D721Med (cell line): ENCODE data around the gene PSTPIP1.
A peak's percentile ranks its signal among the peaks of the same experiment; 100 is the strongest.

Experiments used
- DNase-seq: peaks from one replicate; pipeline ENCODE4 v3.0.0; 2011; ENCODE audit warnings: low spot score; ENCODE audit not compliant: insufficient read length
- FAIRE-seq: peaks from 2 replicates; lab custom pipeline; 2011; peaks lifted over from hg19 to GRCh38; lab: Jason Lieb, UNC
- TF ChIP-seq, protein P1 (sequence below): IDR thresholded peaks from 2 replicates; pipeline ENCODE4 v1.5.1; 2012; ENCODE audit warnings: mild to moderate bottlenecking, control low read depth; ENCODE audit not compliant: insufficient read depth; ENCODE audit errors: missing control alignments

The PSTPIP1 gene

DNA sequence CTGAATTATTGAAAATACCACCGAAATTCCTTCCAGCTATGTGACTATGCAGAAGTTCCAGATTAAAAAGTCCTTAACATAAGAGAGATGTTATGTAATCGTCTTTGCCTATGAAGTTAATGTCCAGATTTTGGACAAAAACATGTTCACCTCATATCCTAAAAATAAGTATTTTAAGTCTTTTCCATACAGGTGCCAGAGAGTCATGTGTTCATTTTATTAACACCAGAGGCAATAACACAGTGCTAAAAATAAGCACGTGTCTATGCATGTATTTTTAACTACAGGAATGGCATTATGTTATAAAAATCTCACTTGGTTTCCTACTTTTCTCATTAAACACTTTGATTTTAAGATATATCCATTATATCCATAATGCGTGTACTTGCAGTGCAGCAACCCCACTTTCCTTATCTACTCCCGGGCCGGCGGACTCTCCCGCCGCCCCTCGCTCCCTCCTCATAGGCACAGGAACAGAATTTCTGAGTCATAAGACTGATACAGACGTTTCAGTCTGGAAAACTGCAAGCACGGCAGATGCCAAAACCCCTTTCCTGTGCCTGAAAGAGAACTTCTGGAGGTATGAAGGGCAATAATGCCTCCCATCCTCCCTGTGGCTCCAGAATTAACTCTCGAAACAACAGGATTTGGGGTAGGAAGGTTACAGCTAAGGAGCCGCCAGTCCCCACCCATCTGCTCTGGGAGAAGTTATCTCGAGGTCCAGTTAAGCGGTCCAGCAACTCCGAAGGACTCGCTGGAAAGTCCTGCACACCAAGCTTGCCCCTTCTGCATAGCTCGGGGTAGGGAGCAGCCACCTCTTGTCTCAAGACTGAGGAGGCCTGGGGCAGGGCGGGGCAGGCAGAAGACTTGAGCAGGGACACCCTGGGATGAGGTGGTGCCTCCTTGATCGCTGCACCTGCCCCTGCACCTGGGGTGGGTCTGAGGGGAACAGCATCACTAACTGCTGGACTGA lies 22.3 kb upstream of the PSTPIP1 start:
- TF ChIP-seq, protein P1, sequence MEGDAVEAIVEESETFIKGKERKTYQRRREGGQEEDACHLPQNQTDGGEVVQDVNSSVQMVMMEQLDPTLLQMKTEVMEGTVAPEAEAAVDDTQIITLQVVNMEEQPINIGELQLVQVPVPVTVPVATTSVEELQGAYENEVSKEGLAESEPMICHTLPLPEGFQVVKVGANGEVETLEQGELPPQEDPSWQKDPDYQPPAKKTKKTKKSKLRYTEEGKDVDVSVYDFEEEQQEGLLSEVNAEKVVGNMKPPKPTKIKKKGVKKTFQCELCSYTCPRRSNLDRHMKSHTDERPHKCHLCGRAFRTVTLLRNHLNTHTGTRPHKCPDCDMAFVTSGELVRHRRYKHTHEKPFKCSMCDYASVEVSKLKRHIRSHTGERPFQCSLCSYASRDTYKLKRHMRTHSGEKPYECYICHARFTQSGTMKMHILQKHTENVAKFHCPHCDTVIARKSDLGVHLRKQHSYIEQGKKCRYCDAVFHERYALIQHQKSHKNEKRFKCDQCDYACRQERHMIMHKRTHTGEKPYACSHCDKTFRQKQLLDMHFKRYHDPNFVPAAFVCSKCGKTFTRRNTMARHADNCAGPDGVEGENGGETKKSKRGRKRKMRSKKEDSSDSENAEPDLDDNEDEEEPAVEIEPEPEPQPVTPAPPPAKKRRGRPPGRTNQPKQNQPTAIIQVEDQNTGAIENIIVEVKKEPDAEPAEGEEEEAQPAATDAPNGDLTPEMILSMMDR, result no peak
- FAIRE-seq (no peak), DNase-seq (no peak)

DNA sequence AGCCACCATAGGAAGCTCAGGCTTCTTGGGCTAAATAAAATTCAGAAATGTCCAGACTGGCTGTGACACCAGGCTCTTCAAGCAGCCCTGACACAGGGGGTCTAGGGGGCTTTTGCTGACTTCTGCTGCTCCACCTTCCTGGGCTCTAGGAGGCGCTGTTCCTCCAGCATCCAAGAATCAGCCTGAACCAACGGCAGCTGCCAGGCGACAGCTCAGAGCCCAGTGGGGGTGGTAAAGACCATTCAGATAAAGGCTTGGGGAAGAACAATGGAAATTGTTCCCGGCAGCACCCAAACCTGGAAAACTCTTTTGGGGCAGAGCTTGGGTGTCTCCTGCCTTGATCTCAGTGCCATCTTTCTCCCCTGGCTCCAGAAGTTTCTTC lies 21.6 kb upstream of the PSTPIP1 start:
- TF ChIP-seq, protein P1, result peak; percentile 31
- FAIRE-seq (no peak), DNase-seq (no peak)

DNA sequence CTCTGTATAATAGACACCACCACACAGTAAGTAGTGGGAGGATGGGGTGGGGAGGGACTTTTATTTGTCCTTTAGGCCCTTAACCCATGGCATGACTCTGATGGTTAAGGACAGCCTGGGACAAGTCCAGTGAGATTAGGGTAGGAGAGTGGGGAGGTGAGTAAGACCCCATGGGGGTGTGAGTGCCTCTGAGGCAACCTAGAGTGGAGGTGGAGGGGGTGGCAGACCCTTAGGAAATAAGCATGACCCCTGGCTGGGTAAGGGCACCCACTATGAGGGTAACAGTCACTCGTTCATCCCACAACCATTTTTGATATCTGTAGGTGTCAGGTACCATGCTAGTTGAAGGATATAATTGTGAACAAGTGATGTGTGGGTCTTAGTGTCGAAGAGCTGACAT lies 21.0 kb upstream of the PSTPIP1 start:
- no peak for FAIRE-seq
- TF ChIP-seq, protein P1, result no peak
- DNase-seq, result no peak

DNA sequence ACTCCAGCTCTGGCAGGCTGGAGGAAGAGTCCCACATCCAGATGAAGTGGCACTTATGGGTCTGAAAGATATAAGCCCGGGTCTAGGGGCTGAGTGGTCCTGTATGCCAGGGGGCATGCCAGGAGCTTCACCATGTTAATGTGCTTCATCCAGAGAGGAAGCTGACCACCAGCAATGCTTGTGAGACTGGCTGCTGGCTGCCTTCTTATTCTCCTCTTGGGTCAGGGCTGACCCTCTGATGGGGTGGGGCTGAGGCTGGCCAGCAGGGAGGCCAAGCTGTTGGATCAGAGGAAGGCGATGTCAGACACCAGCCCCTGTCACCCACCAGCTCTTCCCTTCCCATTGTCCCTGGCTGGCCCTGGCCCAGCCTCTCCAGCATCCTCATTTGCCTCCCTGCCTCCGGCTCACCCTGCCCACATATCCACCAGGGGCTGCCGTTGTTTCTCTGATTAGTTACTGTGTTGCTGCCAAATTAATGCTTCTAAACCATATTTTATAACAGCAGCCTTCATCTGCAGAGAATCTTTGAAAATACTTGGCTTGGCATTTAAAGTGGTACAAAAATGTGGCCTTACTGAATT lies 20.4 kb upstream of the PSTPIP1 start:
- FAIRE-seq (no peak), DNase-seq (no peak)
- TF ChIP-seq, protein P1, result no peak

DNA sequence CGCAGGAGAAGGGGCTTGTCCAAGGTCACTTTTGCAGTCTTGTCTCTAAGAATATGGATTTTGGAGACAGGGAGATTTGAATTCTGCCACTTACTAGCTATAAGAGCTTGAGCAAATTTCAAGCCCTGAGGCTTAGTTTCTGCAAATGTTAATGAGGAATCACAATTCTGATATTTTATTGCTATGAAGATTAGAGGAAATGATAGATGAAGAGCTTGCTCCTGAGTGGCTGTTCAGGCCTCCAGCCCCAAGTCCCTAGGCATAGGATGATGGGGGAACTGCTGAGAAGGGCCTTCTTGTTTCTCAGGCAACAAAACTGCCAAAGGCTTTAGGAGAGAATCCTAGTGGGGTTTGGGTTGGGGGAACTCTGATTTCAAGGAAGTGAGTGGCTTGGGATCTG lies 18.8 kb upstream of the PSTPIP1 start:
- no peak for DNase-seq
- TF ChIP-seq, protein P1, result no peak
- FAIRE-seq, result no peak

DNA sequence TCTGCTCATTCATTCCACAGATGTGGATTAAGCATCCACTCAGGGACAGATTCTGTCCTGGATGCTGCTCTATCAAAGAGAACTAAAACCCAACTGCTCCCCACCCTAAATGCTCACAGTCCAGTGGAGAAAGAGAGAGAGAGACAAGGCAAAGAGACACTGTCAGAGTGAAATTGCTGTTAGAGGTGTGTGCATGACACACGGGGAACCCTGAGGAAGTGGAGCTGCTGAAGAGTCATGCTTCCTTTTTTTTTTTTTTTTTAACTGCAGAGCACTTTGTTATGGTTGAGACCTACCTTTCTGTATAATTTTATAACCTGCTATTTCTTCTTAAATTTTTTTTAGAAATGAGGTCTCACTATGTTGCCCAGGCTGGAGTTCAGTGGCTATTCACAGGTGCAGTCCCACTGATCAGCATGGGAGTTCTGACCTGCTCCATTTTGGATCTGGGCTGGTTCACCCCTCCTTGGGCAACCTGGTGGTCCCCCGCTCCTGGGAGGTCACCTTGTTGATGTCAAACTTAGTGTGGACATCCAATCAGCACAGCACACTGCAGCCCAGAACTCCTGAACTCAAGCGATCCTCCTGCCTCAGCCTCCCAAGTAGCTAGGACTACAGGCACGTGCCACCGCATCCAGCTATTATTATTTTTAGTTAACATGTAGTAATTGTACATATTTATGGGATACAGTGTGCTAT lies 18.2 kb upstream of the PSTPIP1 start:
- TF ChIP-seq, protein P1, result no peak
- no peak for FAIRE-seq
- no peak for DNase-seq
